Measurements from ENCODE around the gene B4GALNT3. TPM values are rescaled to one million over a fixed set of nuclear protein-coding genes. Genes with fewer than 3 reads are reported as not detected.
"Not testable (repeated sequence)": the region's sequence is repeated elsewhere in the genome, so short reads cannot be mapped to it uniquely, and the experiment has no call there.

Gene B4GALNT3
- total and polyA plus RNA-seq, 7 donors, result 0.21 to 4.0 (median 0.57) TPM

- no peaks in the 10 kb centered on the region for H3K27me3 ChIP-seq (ENCODE audit: insufficient read depth in 3 of 3, low read length in 2 of 3)
- intact Hi-C loops (cut with DNase I), result loop anchor here (5.0 kb wide), 3 partner anchors 63 to 238 kb away; no protein-coding TSS in a partner anchor
- DNase-seq (peak in 1 of 2 donors; percentile 7), ATAC-seq (no peak)
- WGBS, 3 donors, result 80 to 87% (median 81%) methylated on average over 3 of the region's 3 CpGs
- peak overlapping the region; percentile 39 for H3K27ac ChIP-seq
- H3K36me3 ChIP-seq (ENCODE audit: insufficient read depth in 1 of 2, low read depth in 1 of 2), result no peaks in the 10 kb centered on the region
- H3K4me3 ChIP-seq, result no peak overlapping the region
- no peaks in the 10 kb centered on the region for H3K9me3 ChIP-seq
- peaks cover 42% of the 10 kb centered on the region for H3K4me1 ChIP-seq
- TF ChIP-seq, protein P1, sequence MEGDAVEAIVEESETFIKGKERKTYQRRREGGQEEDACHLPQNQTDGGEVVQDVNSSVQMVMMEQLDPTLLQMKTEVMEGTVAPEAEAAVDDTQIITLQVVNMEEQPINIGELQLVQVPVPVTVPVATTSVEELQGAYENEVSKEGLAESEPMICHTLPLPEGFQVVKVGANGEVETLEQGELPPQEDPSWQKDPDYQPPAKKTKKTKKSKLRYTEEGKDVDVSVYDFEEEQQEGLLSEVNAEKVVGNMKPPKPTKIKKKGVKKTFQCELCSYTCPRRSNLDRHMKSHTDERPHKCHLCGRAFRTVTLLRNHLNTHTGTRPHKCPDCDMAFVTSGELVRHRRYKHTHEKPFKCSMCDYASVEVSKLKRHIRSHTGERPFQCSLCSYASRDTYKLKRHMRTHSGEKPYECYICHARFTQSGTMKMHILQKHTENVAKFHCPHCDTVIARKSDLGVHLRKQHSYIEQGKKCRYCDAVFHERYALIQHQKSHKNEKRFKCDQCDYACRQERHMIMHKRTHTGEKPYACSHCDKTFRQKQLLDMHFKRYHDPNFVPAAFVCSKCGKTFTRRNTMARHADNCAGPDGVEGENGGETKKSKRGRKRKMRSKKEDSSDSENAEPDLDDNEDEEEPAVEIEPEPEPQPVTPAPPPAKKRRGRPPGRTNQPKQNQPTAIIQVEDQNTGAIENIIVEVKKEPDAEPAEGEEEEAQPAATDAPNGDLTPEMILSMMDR (IDR thresholded peaks at IDR 0.05), result no peak
These were observed 114.9 kb downstream of the B4GALNT3 start for GRCh38 chr12:574475-575128.

DNA sequence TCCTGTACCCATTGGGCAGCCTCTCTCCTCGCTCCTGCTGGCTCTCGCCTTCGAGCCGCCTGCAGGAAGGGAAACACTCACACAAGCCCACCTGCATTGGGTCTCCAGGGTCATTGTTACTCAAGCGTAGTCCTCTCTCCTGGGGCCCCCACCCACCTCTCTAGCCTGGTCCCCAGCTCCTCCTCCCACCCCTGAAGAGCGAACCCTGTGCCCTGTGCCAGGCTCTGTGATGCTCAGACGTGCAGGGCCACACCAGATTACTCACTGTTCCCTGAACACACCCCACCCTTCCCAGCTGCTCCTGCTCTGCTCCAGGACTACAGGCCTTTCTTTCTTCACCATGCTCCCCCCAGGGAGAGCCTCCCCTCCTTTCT, 115.4 kb downstream of the B4GALNT3 start:
- H3K27ac ChIP-seq, result peak overlapping the region; percentile 67

DNA sequence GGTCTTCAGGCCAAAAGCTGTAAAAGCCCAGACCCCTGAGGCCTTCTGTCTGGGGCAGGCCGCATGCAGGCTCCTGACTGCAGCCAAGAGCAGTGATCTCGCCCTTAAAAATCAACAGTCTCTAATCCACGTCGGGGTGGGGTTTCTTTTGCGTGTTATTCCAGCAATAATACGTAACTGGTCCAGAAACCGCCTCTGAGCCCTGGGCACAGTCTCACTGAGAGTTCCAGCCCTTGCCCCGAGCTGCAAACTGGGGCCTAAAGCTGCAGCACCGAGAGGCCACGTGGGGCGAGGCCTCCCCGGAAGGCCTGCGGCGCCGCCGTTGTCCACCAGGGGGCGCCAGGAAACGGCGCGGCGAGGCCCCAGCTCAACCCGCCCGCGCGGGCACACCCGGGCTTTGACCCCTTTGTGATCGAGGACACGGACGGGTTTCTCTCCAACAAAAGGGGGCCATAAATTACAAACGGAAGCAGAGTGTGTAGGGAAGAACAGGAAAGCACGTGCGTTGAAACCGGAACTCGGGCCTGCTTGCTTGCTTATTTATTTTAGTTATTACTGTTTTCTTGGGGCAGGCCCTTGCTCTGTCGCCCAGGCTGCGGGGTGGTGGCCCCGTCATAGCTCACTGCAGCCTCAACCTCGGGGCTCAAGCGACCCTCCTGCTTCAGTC, 116.3 kb downstream of the B4GALNT3 start:
- H3K4me3 ChIP-seq, result peak overlapping the region; percentile 48

More for the DNA sequence above, 115.4 kb downstream of the B4GALNT3 start:
- WGBS, 3 donors, result 88 to 90% (median 90%) methylated on average over 7 of the region's 7 CpGs
- intact Hi-C loops (cut with DNase I), result loop anchor here (5.0 kb wide), 2 partner anchors 62 to 72 kb away; no protein-coding TSS in a partner anchor
- no peaks in the 10 kb centered on the region for H3K9me3 ChIP-seq
- no peak for ATAC-seq
- H3K4me3 ChIP-seq, result no peak overlapping the region
- TF ChIP-seq, protein P1 (IDR thresholded peaks at IDR 0.05), result no peak
- H3K27me3 ChIP-seq (ENCODE audit: insufficient read depth in 3 of 3, low read length in 2 of 3), result no peaks in the 10 kb centered on the region
- H3K36me3 ChIP-seq (ENCODE audit: insufficient read depth in 1 of 2, low read depth in 1 of 2), result no peaks in the 10 kb centered on the region
- peak; percentile 45 to 64 for DNase-seq
- H3K4me1 ChIP-seq, result peaks cover 43% of the 10 kb centered on the region

GRCh38 chr12:576615-577110, 116.9 kb downstream of the B4GALNT3 start:
- H3K4me3 ChIP-seq, result peak overlapping the region; percentile 48
- H3K9me3 ChIP-seq, result no peaks in the 10 kb centered on the region
- peaks cover 43% of the 10 kb centered on the region for H3K4me1 ChIP-seq
- ATAC-seq, result no peak
- intact Hi-C loops (cut with DNase I), result loop anchor here (5.0 kb wide), 2 partner anchors 61 to 71 kb away; no protein-coding TSS in a partner anchor
- H3K27ac ChIP-seq, result peak overlapping the region; percentile 67
- WGBS, 3 donors, result 88 to 90% (median 89%) methylated on average over 14 of the region's 14 CpGs
- no peaks in the 10 kb centered on the region for H3K36me3 ChIP-seq (ENCODE audit: insufficient read depth in 1 of 2, low read depth in 1 of 2)
- H3K27me3 ChIP-seq (ENCODE audit: insufficient read depth in 3 of 3, low read length in 2 of 3), result no peaks in the 10 kb centered on the region
- DNase-seq, result peak in 1 of 2 donors; percentile 6
- TF ChIP-seq, protein P1 (IDR thresholded peaks at IDR 0.05), result no peak

More for the DNA sequence above, 116.3 kb downstream of the B4GALNT3 start:
- Histone ChIP-seq H3K27ac (peak overlapping the region; percentile 67), H3K4me1 (peaks cover 43% of the 10 kb centered on the region), H3K36me3 (ENCODE audit: insufficient read depth in 1 of 2, low read depth in 1 of 2) (no peaks in the 10 kb centered on the region), H3K9me3 (no peaks in the 10 kb centered on the region), H3K27me3 (ENCODE audit: insufficient read depth in 3 of 3, low read length in 2 of 3) (no peaks in the 10 kb centered on the region)
- intact Hi-C loops (cut with DNase I), result loop anchor here (5.0 kb wide), 2 partner anchors 61 to 71 kb away; no protein-coding TSS in a partner anchor
- ATAC-seq, result peak; percentile 72 to 80 (median 78)
- DNase-seq, result peak; percentile 84 to 91
- 7 to 11% (median 10%) methylated on average over 38 to 39 of the region's 39 CpGs for WGBS, 3 donors
- TF ChIP-seq, protein P1 (IDR thresholded peaks at IDR 0.05), result peak; percentile 100

DNA sequence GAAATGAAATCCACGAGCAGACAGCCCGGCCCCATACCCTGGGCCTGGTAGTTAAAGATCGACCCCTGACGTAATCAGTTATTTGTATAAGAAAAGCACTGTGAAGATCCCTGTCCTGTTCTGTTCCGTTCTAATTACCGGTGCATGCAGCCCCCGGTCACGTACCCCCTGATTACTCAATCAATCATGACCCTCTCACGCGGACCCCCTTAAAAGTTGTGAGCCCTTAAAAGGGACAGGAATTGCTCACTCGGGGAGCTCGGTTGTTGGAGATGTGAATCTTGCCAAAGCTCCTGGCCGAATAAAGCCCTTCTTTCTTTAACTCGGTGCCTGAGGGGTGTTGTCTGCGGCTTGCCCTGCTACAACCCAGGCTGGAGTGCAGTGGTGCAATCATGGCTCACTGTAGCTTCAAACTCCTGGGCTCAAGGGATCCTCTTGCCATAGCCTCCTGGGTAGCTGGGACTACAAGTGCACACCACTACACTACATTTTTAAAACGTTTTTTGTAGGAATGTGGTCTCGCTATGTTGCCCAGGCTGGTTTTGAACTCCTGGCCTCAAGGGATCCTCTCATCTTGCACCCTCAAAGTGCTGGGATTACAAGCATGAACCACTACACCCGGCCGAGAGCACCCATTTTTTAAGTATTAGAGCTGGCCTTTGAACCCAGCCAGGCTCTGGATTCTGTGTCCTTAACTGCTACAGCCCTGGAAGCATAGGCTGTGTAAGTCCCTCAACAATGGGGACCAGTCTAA, 118.4 kb downstream of the B4GALNT3 start:
- DNase-seq; H3K36me3 ChIP-seq (ENCODE audit: insufficient read depth in 1 of 2, low read depth in 1 of 2); H3K27me3 ChIP-seq (ENCODE audit: insufficient read depth in 3 of 3, low read length in 2 of 3); H3K4me3 ChIP-seq; H3K27ac ChIP-seq; H3K9me3 ChIP-seq; ATAC-seq: not testable (repeated sequence)
- 77 to 85% (median 81%) methylated on average over 19 of the region's 19 CpGs for WGBS, 3 donors
- peaks cover 36% of the 10 kb centered on the region for H3K4me1 ChIP-seq
- intact Hi-C loops (cut with DNase I), result loop anchor here (5.0 kb wide), 2 partner anchors 59 to 69 kb away; no protein-coding TSS in a partner anchor
